CD4-positive, CD25-positive, alpha-beta regulatory T cell (primary cell): ENCODE data around the gene MBNL1. TPM values are rescaled to one million over a fixed set of nuclear protein-coding genes. Genes with fewer than 3 reads are reported as not detected.
A peak's percentile ranks its signal among the peaks of the same experiment; 100 is the strongest.

Experiments used
- ATAC-seq, 2 donors: fragments of 150-1000 bp; cut with Tn5 transposase; one replicate each; pipeline ENCODE4 v1.10.0; 2021; ENCODE audit warnings: low read depth in 2 of 2, moderate number of reproducible peaks in 2 of 2, moderate library complexity in 1 of 2
- DNase-seq, 3 donors: peaks; one replicate each; pipeline versions ENCODE4 v3.0.0 to v3.0.0-alpha.2; 2012 to 2022; ENCODE audit warnings: mixed read lengths in 1 of 3
- H3K27ac ChIP-seq: one replicate; pipeline ENCODE4 v1.7.0; 2013; ENCODE audit warnings: mild to moderate bottlenecking, low read length; ENCODE audit not compliant: insufficient read depth, poor library complexity, severe bottlenecking
- H3K27me3 ChIP-seq: one replicate; pipeline ENCODE4 v1.7.0; 2013; ENCODE audit warnings: low read length; ENCODE audit not compliant: control insufficient read depth, insufficient read depth
- H3K36me3 ChIP-seq: one replicate; pipeline ENCODE4 v1.7.0; 2013; ENCODE audit warnings: mild to moderate bottlenecking, low read length, moderate library complexity; ENCODE audit not compliant: control insufficient read depth, insufficient read depth
- H3K4me1 ChIP-seq: 2 replicates; pipeline ENCODE4 v1.7.0; 2013; ENCODE audit warnings: mild to moderate bottlenecking, low read length; ENCODE audit not compliant: insufficient read depth, control insufficient read depth, poor library complexity, severe bottlenecking
- H3K4me3 ChIP-seq: one replicate; pipeline ENCODE4 v1.7.0; 2013; ENCODE audit warnings: low read depth, mild to moderate bottlenecking, low read length, moderate library complexity
- H3K9me3 ChIP-seq, 2 experiments: 1 replicate in 1 of 2; 2 replicates in 1 of 2; pipeline ENCODE4 v1.7.0; 2013; ENCODE audit warnings: low read length in 2 of 2, mild to moderate bottlenecking in 1 of 2, moderate library complexity in 1 of 2; ENCODE audit not compliant: control insufficient read depth in 2 of 2
- H3K27ac Mint-ChIP-seq, 3 donors: one replicate each; pipeline ENCODE4 v1.8.0; 2020 to 2022; ENCODE audit warnings: mild to moderate bottlenecking in 3 of 3, mixed read lengths in 3 of 3, moderate library complexity in 2 of 3
- H3K27me3 Mint-ChIP-seq: one replicate; pipeline ENCODE4 v1.8.0; 2022; ENCODE audit warnings: mild to moderate bottlenecking, mixed read lengths
- H3K36me3 Mint-ChIP-seq: one replicate; pipeline ENCODE4 v1.8.0; 2020; ENCODE audit warnings: mixed read lengths
- H3K4me1 Mint-ChIP-seq, 4 donors: one replicate each; pipeline ENCODE4 v1.8.0; 2020 to 2022; ENCODE audit warnings: mixed read lengths in 4 of 4, mild to moderate bottlenecking in 1 of 4
- H3K4me3 Mint-ChIP-seq, 4 donors: one replicate each; pipeline ENCODE4 v1.8.0; 2020 to 2022; ENCODE audit warnings: mild to moderate bottlenecking in 4 of 4, mixed read lengths in 4 of 4, moderate library complexity in 3 of 4
- H3K9me3 Mint-ChIP-seq, 7 donors: one replicate each; pipeline ENCODE4 v1.8.0; 2020 to 2022; ENCODE audit warnings: mixed read lengths in 7 of 7, mild to moderate bottlenecking in 3 of 7, moderate library complexity in 2 of 7
- polyA plus RNA-seq, 4 donors: library from polyadenylated mRNA; unstranded; fragments of 300-500 nt; fragmentation: Illumina TruSeq; gene quantifications; one replicate each; pipeline ENCODE4 v1.2.3, GENCODE V29; 2021
- total RNA-seq: library from RNA; stranded (reverse); gene quantifications from one replicate; pipeline ENCODE4 v1.2.3, GENCODE V29; 2022

MBNL1 gene
- total and polyA plus RNA-seq, 5 donors from 2014 or later, result 221 to 726 (median 252) TPM

GRCh38 chr3:152293347-152294006, 24.7 kb downstream of the MBNL1 start:
- H3K4me1 ChIP-seq, result peaks cover 92% of the 10 kb centered on the region
- Mint-ChIP-seq H3K9me3 (no peaks in the 10 kb centered on the region), H3K27ac (peak overlapping the region; percentile 57 to 84 (median 70)), H3K4me3 (peak overlapping the region; percentile 33 to 73 (median 62)), H3K4me1 (peaks cover 60 to 88% (median 68%) of the 10 kb centered on the region in 4 donors), H3K27me3 (no peaks in the 10 kb centered on the region), H3K36me3 (peaks cover 7% of the 10 kb centered on the region)
- H3K4me3 ChIP-seq, result peak overlapping the region; percentile 71
- DNase-seq (no peak), ATAC-seq (no peak)
- H3K36me3 ChIP-seq, result peaks cover 4% of the 10 kb centered on the region
- H3K9me3 ChIP-seq, result no peaks in the 10 kb centered on the region
- peak overlapping the region; percentile 69 for H3K27ac ChIP-seq
- H3K27me3 ChIP-seq, result no peaks in the 10 kb centered on the region

- Mint-ChIP-seq H3K4me3 (peak overlapping the region; percentile 58 to 83 (median 78)), H3K4me1 (peaks cover 58 to 89% (median 71%) of the 10 kb centered on the region in 4 donors), H3K9me3 (no peaks in the 10 kb centered on the region), H3K36me3 (peaks cover 21% of the 10 kb centered on the region), H3K27me3 (no peaks in the 10 kb centered on the region), H3K27ac (peak overlapping the region; percentile 63 to 67 (median 63))
- Histone ChIP-seq H3K36me3 (peaks cover 15% of the 10 kb centered on the region), H3K27ac (peak overlapping the region; percentile 48), H3K9me3 (no peaks in the 10 kb centered on the region), H3K27me3 (no peaks in the 10 kb centered on the region), H3K4me3 (peak overlapping the region; percentile 74), H3K4me1 (peaks cover 93% of the 10 kb centered on the region)
- ATAC-seq, result no peak
- no peak for DNase-seq
These were observed 26.6 kb downstream of the MBNL1 start for GRCh38 chr3:152295344-152295743.

GRCh38 chr3:152295806-152296205, 27.1 kb downstream of the MBNL1 start:
- H3K36me3 Mint-ChIP-seq, result peaks cover 25% of the 10 kb centered on the region
- H3K9me3 ChIP-seq, result no peaks in the 10 kb centered on the region
- H3K36me3 ChIP-seq, result peaks cover 20% of the 10 kb centered on the region
- H3K27ac Mint-ChIP-seq, result peak overlapping the region; percentile 63 to 67 (median 63)
- H3K4me1 ChIP-seq, result peaks cover 93% of the 10 kb centered on the region
- DNase-seq, result no peak
- H3K4me3 Mint-ChIP-seq, result peak overlapping the region; percentile 58 to 83 (median 78)
- peak overlapping the region; percentile 74 for H3K4me3 ChIP-seq
- no peaks in the 10 kb centered on the region for H3K27me3 ChIP-seq
- H3K27ac ChIP-seq, result peak overlapping the region; percentile 48
- H3K9me3 Mint-ChIP-seq, result no peaks in the 10 kb centered on the region
- ATAC-seq, result no peak
- no peaks in the 10 kb centered on the region for H3K27me3 Mint-ChIP-seq
- peaks cover 53 to 89% (median 70%) of the 10 kb centered on the region in 4 donors for H3K4me1 Mint-ChIP-seq

- Histone ChIP-seq H3K4me3 (peak overlapping the region; percentile 74), H3K27me3 (no peaks in the 10 kb centered on the region), H3K9me3 (no peaks in the 10 kb centered on the region), H3K4me1 (peaks cover 93% of the 10 kb centered on the region), H3K36me3 (peaks cover 23% of the 10 kb centered on the region), H3K27ac (peak overlapping the region; percentile 48)
- DNase-seq, result no peak
- Mint-ChIP-seq H3K27me3 (no peaks in the 10 kb centered on the region), H3K4me1 (peaks cover 50 to 90% (median 69%) of the 10 kb centered on the region in 4 donors), H3K36me3 (peaks cover 27% of the 10 kb centered on the region), H3K9me3 (no peaks in the 10 kb centered on the region), H3K4me3 (peak overlapping the region; percentile 58 to 83 (median 78)), H3K27ac (peak overlapping the region; percentile 33 to 63 (median 63))
- no peak for ATAC-seq
These were observed 27.7 kb downstream of the MBNL1 start for GRCh38 chr3:152296382-152296781.

- no peaks in the 10 kb centered on the region for H3K9me3 ChIP-seq
- Mint-ChIP-seq H3K4me3 (peak overlapping the region; percentile 58 to 83 (median 78)), H3K27me3 (no peaks in the 10 kb centered on the region), H3K36me3 (peaks cover 29% of the 10 kb centered on the region), H3K9me3 (no peaks in the 10 kb centered on the region), H3K4me1 (peaks cover 44 to 90% (median 66%) of the 10 kb centered on the region in 4 donors), H3K27ac (peak overlapping the region; percentile 63 to 76 (median 63))
- peak overlapping the region; percentile 48 for H3K27ac ChIP-seq
- peaks cover 28% of the 10 kb centered on the region for H3K36me3 ChIP-seq
- no peak for ATAC-seq
- H3K4me1 ChIP-seq, result peaks cover 93% of the 10 kb centered on the region
- DNase-seq, result no peak
- H3K27me3 ChIP-seq, result no peaks in the 10 kb centered on the region
- H3K4me3 ChIP-seq, result peak overlapping the region; percentile 74
These were observed 28.2 kb downstream of the MBNL1 start for GRCh38 chr3:152296971-152297370.

GRCh38 chr3:152298393-152299248, 29.9 kb downstream of the MBNL1 start:
- H3K27ac Mint-ChIP-seq, result peak overlapping the region; percentile 92 to 95 (median 93)
- Histone ChIP-seq H3K9me3 (no peaks in the 10 kb centered on the region), H3K4me3 (peak overlapping the region; percentile 75), H3K36me3 (peaks cover 28% of the 10 kb centered on the region), H3K27me3 (no peaks in the 10 kb centered on the region), H3K27ac (peak overlapping the region; percentile 83), H3K4me1 (peaks cover 93% of the 10 kb centered on the region)
- DNase-seq, result peak; percentile 50 to 83 (median 65)
- peaks cover 33% of the 10 kb centered on the region for H3K36me3 Mint-ChIP-seq
- ATAC-seq, result peak; percentile 65 to 74
- H3K9me3 Mint-ChIP-seq, result no peaks in the 10 kb centered on the region
- H3K27me3 Mint-ChIP-seq, result no peaks in the 10 kb centered on the region
- peaks cover 43 to 90% (median 65%) of the 10 kb centered on the region in 4 donors for H3K4me1 Mint-ChIP-seq
- peak overlapping the region; percentile 68 to 89 (median 82) for H3K4me3 Mint-ChIP-seq

- Histone ChIP-seq H3K36me3 (peaks cover 28% of the 10 kb centered on the region), H3K27me3 (no peaks in the 10 kb centered on the region), H3K27ac (peak overlapping the region; percentile 83), H3K4me1 (peaks cover 97% of the 10 kb centered on the region), H3K9me3 (no peaks in the 10 kb centered on the region), H3K4me3 (peak overlapping the region; percentile 75)
- peaks cover 33% of the 10 kb centered on the region for H3K36me3 Mint-ChIP-seq
- H3K27me3 Mint-ChIP-seq, result no peaks in the 10 kb centered on the region
- H3K4me3 Mint-ChIP-seq, result peak overlapping the region; percentile 68 to 89 (median 82)
- peak; percentile 80 to 83 for ATAC-seq
- peak; percentile 45 to 71 (median 64) for DNase-seq
- H3K4me1 Mint-ChIP-seq, result peaks cover 48 to 91% (median 72%) of the 10 kb centered on the region in 4 donors
- no peaks in the 10 kb centered on the region for H3K9me3 Mint-ChIP-seq
- H3K27ac Mint-ChIP-seq, result peak overlapping the region; percentile 92 to 95 (median 93)
These were observed 30.7 kb downstream of the MBNL1 start for GRCh38 chr3:152299249-152299976.
